ENCODE data around the gene SH2D1B.

DNA sequence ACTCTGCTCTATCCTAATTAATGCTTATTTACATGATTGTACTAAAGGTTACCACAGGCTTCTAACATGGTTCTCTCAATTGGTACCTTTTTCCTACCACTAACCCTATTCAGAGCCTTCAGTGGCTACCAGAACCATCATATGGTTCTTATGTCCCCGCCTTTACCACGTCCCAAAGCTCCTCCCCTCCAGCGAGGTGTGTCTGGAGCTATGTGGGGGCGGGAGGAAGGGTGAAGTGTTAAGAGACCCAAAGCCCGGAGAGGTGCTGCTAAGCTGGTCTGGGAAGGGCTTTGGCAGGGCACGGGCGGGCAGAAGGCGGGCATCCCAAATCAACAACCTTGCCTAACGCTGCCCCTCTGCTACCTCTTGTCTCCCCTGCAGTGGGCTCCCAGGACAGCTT is 45.3 kb downstream of the SH2D1B start:
- TF ChIP-seq, protein P1, sequence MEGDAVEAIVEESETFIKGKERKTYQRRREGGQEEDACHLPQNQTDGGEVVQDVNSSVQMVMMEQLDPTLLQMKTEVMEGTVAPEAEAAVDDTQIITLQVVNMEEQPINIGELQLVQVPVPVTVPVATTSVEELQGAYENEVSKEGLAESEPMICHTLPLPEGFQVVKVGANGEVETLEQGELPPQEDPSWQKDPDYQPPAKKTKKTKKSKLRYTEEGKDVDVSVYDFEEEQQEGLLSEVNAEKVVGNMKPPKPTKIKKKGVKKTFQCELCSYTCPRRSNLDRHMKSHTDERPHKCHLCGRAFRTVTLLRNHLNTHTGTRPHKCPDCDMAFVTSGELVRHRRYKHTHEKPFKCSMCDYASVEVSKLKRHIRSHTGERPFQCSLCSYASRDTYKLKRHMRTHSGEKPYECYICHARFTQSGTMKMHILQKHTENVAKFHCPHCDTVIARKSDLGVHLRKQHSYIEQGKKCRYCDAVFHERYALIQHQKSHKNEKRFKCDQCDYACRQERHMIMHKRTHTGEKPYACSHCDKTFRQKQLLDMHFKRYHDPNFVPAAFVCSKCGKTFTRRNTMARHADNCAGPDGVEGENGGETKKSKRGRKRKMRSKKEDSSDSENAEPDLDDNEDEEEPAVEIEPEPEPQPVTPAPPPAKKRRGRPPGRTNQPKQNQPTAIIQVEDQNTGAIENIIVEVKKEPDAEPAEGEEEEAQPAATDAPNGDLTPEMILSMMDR (IDR thresholded peaks at IDR 0.05): no peak
- TF ChIP-seq POLR2A (IDR thresholded peaks at IDR 0.05) (no peak), EP300 (IDR thresholded peaks at IDR 0.05) (no peak)
